ENCODE measurements around the gene DIMT1. TPM values are rescaled to one million over a fixed set of nuclear protein-coding genes. Genes with fewer than 3 reads are reported as not detected.

The DIMT1 gene
- total and polyA plus RNA-seq, 5 experiments from 2014 or later, result 23.2 to 50.9 (median 44.4) TPM

Other genes with a start within 250 kb of the DIMT1 start
- gene KIF2A, start 97.7 kb downstream of the DIMT1 start, total RNA-seq, result 100 to 1,000 TPM; 178 to 195 TPM
- 100 to 1,000 TPM; 151 to 180 (median 173) TPM for gene KIF2A, start 97.7 kb downstream of the DIMT1 start, polyA plus RNA-seq
- 10 to 100 TPM; 22.6 to 24.1 TPM for gene IPO11, start 8.9 kb upstream of the DIMT1 start, total RNA-seq
- gene IPO11, start 8.9 kb upstream of the DIMT1 start, polyA plus RNA-seq, result 10 to 100 TPM in 1 of 3 donors, 1 to 10 TPM in 2; 6.4 to 10.4 (median 6.6) TPM
- gene LRRC70, start 174.9 kb upstream of the DIMT1 start, total RNA-seq, result 1 to 10 TPM; 1.1 to 1.2 TPM
- 1 to 10 TPM in 1 of 3 donors, under 1 TPM in 2; 0.08 to 1.4 (median 0.60) TPM for gene LRRC70, start 174.9 kb upstream of the DIMT1 start, polyA plus RNA-seq